SK-N-SH (cell line): Measurements from ENCODE around the gene PBX4.

Experiments
- EP300 ChIP-seq, 2 experiments: IDR thresholded peaks; 2 replicates each; pipeline versions ENCODE4 v1.4.0 to v1.6.1; 2012; ENCODE audit warnings: borderline replicate concordance in 1 of 2, low read depth in 1 of 2, low read length in 1 of 2
- JUND ChIP-seq: IDR thresholded peaks from 2 replicates; pipeline ENCODE4 v1.4.0; 2012
- MXI1 ChIP-seq: IDR thresholded peaks from 2 replicates; pipeline ENCODE4 v1.6.1; 2012; ENCODE audit warnings: mild to moderate bottlenecking, low read depth, low read length, improper control_type of control experiment
- RAD21 ChIP-seq: IDR thresholded peaks from 2 replicates; pipeline ENCODE4 v1.6.1; 2012; ENCODE audit warnings: mild to moderate bottlenecking, low read length
- RFX5 ChIP-seq: IDR thresholded peaks from 2 replicates; pipeline ENCODE4 v1.6.1; 2012; ENCODE audit warnings: mild to moderate bottlenecking, improper control_type of control experiment, low read length
- SIN3A ChIP-seq: IDR thresholded peaks from 2 replicates; pipeline ENCODE4 v1.6.1; 2012; ENCODE audit warnings: low read depth, mild to moderate bottlenecking, low read length, moderate library complexity, borderline replicate concordance
- YY1 ChIP-seq: IDR thresholded peaks from 2 replicates; pipeline ENCODE4 v1.4.0; 2012; ENCODE audit warnings: low read depth, mild to moderate bottlenecking
- TF ChIP-seq, protein P1 (sequence below): fragments of 200-600 bp; sonication (generic); IDR thresholded peaks from 2 replicates; pipeline ENCODE4 v1.6.1; 2017; ENCODE audit warnings: antibody characterized with exemption, mild to moderate bottlenecking, moderate library complexity

DNA sequence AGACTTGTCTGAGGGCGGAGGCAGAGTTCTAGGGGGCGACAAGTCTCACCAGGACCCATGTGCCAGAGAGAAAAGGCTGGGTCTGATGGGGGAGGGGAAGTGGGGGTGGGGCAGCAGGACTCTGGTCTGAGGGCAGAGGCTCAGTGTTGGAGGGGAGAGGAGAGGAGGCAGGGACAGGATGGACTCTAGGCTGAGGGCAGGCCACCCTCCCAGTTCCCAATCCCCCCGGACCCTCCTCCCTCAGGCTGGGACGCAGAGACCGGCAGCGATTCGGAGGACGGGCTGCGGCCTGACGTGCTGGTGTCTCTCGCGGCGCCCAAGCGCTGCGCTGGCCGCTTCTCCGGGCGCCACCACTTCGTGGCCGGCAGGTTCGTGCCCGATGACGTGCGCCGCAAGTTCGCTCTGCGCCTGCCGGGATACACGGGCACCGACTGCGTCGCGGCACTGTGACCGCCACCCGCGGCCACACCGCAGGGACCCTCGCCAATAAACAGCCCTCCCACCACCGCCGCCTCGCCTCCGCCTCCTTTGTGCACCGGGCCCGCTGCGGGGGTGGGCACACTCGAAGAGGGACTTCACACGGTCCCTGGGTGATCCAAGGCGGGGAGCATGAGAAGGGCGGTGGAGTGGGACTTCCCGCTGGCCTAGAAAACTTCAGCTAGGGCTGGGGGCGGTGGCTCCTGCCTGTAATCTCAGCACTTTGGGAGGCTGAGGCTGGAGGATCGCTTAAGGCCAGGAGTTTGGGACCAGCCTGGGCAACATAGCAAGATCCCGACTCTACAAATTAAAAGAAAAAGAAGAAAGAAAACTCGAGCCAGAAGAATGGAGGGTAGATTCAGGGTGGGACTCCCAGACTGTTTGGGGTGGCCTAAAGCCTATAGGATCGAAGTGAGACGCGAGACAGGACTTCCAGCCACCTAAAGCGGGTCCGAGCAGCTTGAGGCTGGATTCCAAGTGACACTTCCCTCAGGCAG is 81.1 kb downstream of the PBX4 start:
- TF ChIP-seq MXI1 (no peak), YY1 (no peak), RFX5 (no peak), RAD21 (no peak), JUND (no peak), EP300 (IDR thresholded peaks at IDR 0.05; ENCODE audit: borderline replicate concordance in 1 of 2, low read depth in 1 of 2, low read length in 1 of 2) (no peak), SIN3A (no peak)
- TF ChIP-seq, protein P1, sequence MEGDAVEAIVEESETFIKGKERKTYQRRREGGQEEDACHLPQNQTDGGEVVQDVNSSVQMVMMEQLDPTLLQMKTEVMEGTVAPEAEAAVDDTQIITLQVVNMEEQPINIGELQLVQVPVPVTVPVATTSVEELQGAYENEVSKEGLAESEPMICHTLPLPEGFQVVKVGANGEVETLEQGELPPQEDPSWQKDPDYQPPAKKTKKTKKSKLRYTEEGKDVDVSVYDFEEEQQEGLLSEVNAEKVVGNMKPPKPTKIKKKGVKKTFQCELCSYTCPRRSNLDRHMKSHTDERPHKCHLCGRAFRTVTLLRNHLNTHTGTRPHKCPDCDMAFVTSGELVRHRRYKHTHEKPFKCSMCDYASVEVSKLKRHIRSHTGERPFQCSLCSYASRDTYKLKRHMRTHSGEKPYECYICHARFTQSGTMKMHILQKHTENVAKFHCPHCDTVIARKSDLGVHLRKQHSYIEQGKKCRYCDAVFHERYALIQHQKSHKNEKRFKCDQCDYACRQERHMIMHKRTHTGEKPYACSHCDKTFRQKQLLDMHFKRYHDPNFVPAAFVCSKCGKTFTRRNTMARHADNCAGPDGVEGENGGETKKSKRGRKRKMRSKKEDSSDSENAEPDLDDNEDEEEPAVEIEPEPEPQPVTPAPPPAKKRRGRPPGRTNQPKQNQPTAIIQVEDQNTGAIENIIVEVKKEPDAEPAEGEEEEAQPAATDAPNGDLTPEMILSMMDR, result no peak
